ENCODE measurements around the gene UBE2H. TPM values are rescaled to one million over a fixed set of nuclear protein-coding genes. Genes with fewer than 3 reads are reported as not detected.

Gene UBE2H
- total RNA-seq, 1 donor from 2014 or later: 194 TPM

DNA sequence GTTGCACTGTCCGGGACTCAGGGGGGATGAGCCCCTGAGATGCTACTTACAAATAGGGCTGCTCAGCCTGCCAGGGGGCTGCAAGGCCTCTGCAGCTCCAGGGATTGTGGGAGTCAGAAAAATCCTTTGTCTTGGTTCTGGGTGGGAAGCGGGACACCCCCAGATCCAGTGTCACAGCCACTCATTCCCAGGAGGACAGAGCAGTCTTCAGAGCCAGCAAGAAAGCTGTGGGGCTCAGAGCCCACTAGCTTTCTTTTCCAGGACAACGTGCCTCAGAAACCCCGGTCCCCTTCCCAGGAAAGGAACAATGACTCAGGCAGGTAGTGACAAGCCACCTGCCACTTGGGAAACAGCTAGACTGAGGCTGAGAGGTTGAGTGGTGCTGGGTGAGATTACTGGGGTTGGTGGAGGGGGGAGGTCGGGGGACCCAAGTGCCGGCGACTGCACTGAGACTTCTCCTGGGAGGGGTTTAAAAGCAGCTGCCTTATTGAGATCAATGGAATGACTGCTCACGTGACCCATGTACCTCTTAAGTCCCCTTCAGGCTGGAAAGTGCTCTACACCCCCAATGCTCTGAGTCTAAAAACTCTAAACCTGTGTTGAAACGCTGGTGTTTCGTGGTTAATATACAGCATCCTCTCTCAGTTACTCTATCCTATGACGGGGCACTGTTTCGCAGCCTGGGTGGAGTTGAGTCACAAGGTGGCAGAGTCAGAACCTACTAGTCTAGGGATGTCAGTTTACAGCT, 123.6 kb downstream of the UBE2H start:
- H3K27ac ChIP-seq (ENCODE audit: low read depth, low read length): peak overlapping the region; percentile 95
- no peak overlapping the region for H2AFZ ChIP-seq (ENCODE audit: low read depth, low read length)
- DNase-seq (ENCODE audit: low read depth) (no peak), FAIRE-seq (no peak)
- H3K79me2 ChIP-seq (ENCODE audit: insufficient read depth, low read length): no peaks in the 10 kb centered on the region
- no peaks in the 10 kb centered on the region for H3K9me3 ChIP-seq (ENCODE audit: insufficient read depth, low read depth, low read length)
- peak overlapping the region; percentile 72 for H3K4me2 ChIP-seq (ENCODE audit: low read length)
- peak overlapping the region; percentile 69 for H3K9ac ChIP-seq (ENCODE audit: low read length)
- peaks cover 45% of the 10 kb centered on the region for H3K4me1 ChIP-seq (ENCODE audit: insufficient read depth, low read length)
- Mint-ChIP-seq H3K27me3 (ENCODE audit: low read depth, unreplicated experiment) (no peaks in the 10 kb centered on the region), H3K4me1 (ENCODE audit: low read depth, unreplicated experiment) (peaks cover 49% of the 10 kb centered on the region), H3K36me3 (ENCODE audit: low read depth, unreplicated experiment) (peaks cover 16% of the 10 kb centered on the region), H3K27ac (ENCODE audit: unreplicated experiment) (peak overlapping the region; percentile 100), H3K9me3 (ENCODE audit: unreplicated experiment) (no peaks in the 10 kb centered on the region), H3K4me3 (ENCODE audit: unreplicated experiment) (no peak overlapping the region)
- H4K20me1 ChIP-seq (ENCODE audit: insufficient read depth, low read length): no peaks in the 10 kb centered on the region
- H3K4me3 ChIP-seq (ENCODE audit: insufficient read depth, low read depth, low read length): no peak overlapping the region
- no peak for TF ChIP-seq EZH2 (IDR thresholded peaks at IDR 0.05; ENCODE audit: insufficient read depth, low read length)
- TF ChIP-seq, protein P1, sequence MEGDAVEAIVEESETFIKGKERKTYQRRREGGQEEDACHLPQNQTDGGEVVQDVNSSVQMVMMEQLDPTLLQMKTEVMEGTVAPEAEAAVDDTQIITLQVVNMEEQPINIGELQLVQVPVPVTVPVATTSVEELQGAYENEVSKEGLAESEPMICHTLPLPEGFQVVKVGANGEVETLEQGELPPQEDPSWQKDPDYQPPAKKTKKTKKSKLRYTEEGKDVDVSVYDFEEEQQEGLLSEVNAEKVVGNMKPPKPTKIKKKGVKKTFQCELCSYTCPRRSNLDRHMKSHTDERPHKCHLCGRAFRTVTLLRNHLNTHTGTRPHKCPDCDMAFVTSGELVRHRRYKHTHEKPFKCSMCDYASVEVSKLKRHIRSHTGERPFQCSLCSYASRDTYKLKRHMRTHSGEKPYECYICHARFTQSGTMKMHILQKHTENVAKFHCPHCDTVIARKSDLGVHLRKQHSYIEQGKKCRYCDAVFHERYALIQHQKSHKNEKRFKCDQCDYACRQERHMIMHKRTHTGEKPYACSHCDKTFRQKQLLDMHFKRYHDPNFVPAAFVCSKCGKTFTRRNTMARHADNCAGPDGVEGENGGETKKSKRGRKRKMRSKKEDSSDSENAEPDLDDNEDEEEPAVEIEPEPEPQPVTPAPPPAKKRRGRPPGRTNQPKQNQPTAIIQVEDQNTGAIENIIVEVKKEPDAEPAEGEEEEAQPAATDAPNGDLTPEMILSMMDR (IDR thresholded peaks at IDR 0.05; ENCODE audit: insufficient read depth, low read depth, low read length): no peak
- H3K27me3 ChIP-seq (ENCODE audit: insufficient read depth, low read length): no peaks in the 10 kb centered on the region
- H3K36me3 ChIP-seq (ENCODE audit: insufficient read depth, low read length): no peaks in the 10 kb centered on the region

DNA sequence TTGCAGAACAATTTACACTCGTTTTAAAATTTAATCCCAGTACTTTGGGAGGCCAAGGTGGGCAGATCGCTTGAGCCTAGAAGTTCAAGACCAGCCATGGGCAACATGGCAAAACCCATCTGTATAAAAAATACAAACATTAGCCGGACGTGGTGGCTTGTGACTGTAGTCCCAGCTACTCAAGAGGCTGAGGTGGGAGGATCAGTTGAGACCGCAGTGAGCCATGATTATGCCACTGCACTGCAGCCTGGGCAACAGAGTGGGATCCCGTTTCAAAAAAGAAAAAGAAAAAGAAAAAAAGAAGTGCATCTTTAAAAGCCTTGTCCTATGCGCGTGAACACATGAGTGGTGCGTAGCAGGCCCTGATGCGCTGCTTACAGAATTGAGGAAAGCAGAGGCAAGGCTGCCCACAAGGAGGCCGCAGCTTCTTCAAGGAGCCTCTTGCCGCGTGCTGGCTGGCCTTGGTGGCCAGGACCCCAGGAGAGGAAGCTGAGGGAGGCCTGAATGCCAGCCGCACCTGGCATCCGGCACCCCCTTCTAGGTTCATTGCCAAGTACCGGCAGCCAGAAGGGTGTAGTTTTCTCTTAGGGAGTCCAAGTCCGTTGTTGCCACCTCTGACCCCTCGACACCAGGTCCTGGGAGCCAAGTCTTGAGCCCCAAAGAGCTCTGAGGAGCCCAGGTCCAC, 124.5 kb downstream of the UBE2H start:
- Histone ChIP-seq H3K9me3 (ENCODE audit: insufficient read depth, low read depth, low read length) (no peaks in the 10 kb centered on the region), H4K20me1 (ENCODE audit: insufficient read depth, low read length) (no peaks in the 10 kb centered on the region), H3K36me3 (ENCODE audit: insufficient read depth, low read length) (no peaks in the 10 kb centered on the region), H3K79me2 (ENCODE audit: insufficient read depth, low read length) (no peaks in the 10 kb centered on the region), H2AFZ (ENCODE audit: low read depth, low read length) (no peak overlapping the region), H3K9ac (ENCODE audit: low read length) (no peak overlapping the region), H3K27me3 (ENCODE audit: insufficient read depth, low read length) (no peaks in the 10 kb centered on the region), H3K4me1 (ENCODE audit: insufficient read depth, low read length) (peaks cover 45% of the 10 kb centered on the region), H3K4me3 (ENCODE audit: insufficient read depth, low read depth, low read length) (no peak overlapping the region), H3K27ac (ENCODE audit: low read depth, low read length) (no peak overlapping the region), H3K4me2 (ENCODE audit: low read length) (no peak overlapping the region)
- no peaks in the 10 kb centered on the region for H3K27me3 Mint-ChIP-seq (ENCODE audit: low read depth, unreplicated experiment)
- DNase-seq (ENCODE audit: low read depth) (no peak), FAIRE-seq (no peak)
- peak overlapping the region; percentile 78 for H3K27ac Mint-ChIP-seq (ENCODE audit: unreplicated experiment)
- H3K36me3 Mint-ChIP-seq (ENCODE audit: low read depth, unreplicated experiment): peaks cover 11% of the 10 kb centered on the region
- peaks cover 46% of the 10 kb centered on the region for H3K4me1 Mint-ChIP-seq (ENCODE audit: low read depth, unreplicated experiment)
- H3K9me3 Mint-ChIP-seq (ENCODE audit: unreplicated experiment): no peaks in the 10 kb centered on the region
- no peak for TF ChIP-seq EZH2 (IDR thresholded peaks at IDR 0.05; ENCODE audit: insufficient read depth, low read length)
- TF ChIP-seq, protein P1 (IDR thresholded peaks at IDR 0.05; ENCODE audit: insufficient read depth, low read depth, low read length): no peak
- no peak overlapping the region for H3K4me3 Mint-ChIP-seq (ENCODE audit: unreplicated experiment)
